ENCODE results near the gene CNTNAP5.

Gene CNTNAP5

GRCh38 chr2:124609667-124610066 lies 584.6 kb downstream of the CNTNAP5 start:
- no peaks in the 10 kb centered on the region for H4K20me1 ChIP-seq
- no peaks in the 10 kb centered on the region for H3K9me3 ChIP-seq (replicated peaks in 1 of 11)
- no peak for TF ChIP-seq Cebpa-rat (IDR thresholded peaks at IDR 0.05)
- H3K4me2 ChIP-seq = no peak overlapping the region
- H3K9ac ChIP-seq = no peak overlapping the region
- H3K4me1 ChIP-seq = no peaks in the 10 kb centered on the region
- H3K36me3 ChIP-seq = no peaks in the 10 kb centered on the region
- no peak overlapping the region for H3K27ac ChIP-seq
- H3K4me3 ChIP-seq = no peak overlapping the region
- H3K27me3 ChIP-seq = no peaks in the 10 kb centered on the region

GRCh38 chr2:124610141-124610540 lies 585.1 kb downstream of the CNTNAP5 start:
- H4K20me1 ChIP-seq = no peaks in the 10 kb centered on the region
- no peak overlapping the region for H3K4me2 ChIP-seq
- H3K9me3 ChIP-seq (replicated peaks in 1 of 11) = no peaks in the 10 kb centered on the region
- no peak for TF ChIP-seq Cebpa-rat (IDR thresholded peaks at IDR 0.05)
- H3K27ac ChIP-seq = no peak overlapping the region
- no peak overlapping the region for H3K4me3 ChIP-seq
- no peaks in the 10 kb centered on the region for H3K36me3 ChIP-seq
- H3K4me1 ChIP-seq = no peaks in the 10 kb centered on the region
- H3K9ac ChIP-seq = no peak overlapping the region
- H3K27me3 ChIP-seq = no peaks in the 10 kb centered on the region

GRCh38 chr2:124610866-124611265 lies 585.8 kb downstream of the CNTNAP5 start:
- H3K9me3 ChIP-seq (replicated peaks in 1 of 11) = no peaks in the 10 kb centered on the region
- H3K27me3 ChIP-seq = no peaks in the 10 kb centered on the region
- H3K27ac ChIP-seq = no peak overlapping the region
- H3K4me2 ChIP-seq = no peak overlapping the region
- no peaks in the 10 kb centered on the region for H3K36me3 ChIP-seq
- no peaks in the 10 kb centered on the region for H4K20me1 ChIP-seq
- H3K9ac ChIP-seq = no peak overlapping the region
- no peak for TF ChIP-seq Cebpa-rat (IDR thresholded peaks at IDR 0.05)
- H3K4me1 ChIP-seq = no peaks in the 10 kb centered on the region
- H3K4me3 ChIP-seq = no peak overlapping the region

- H4K20me1 ChIP-seq = no peaks in the 10 kb centered on the region
- no peak for TF ChIP-seq Cebpa-rat (IDR thresholded peaks at IDR 0.05)
These were observed 598.5 kb downstream of the CNTNAP5 start for GRCh38 chr2:124623560-124623959.

GRCh38 chr2:124625561-124625960 lies 600.5 kb downstream of the CNTNAP5 start:
- Histone ChIP-seq H3K4me2 (no peak overlapping the region), H3K27ac (no peak overlapping the region), H3K9me3 (replicated peaks in 1 of 11) (no peaks in the 10 kb centered on the region), H4K20me1 (no peaks in the 10 kb centered on the region), H3K36me3 (no peaks in the 10 kb centered on the region), H3K4me3 (no peak overlapping the region), H3K27me3 (no peaks in the 10 kb centered on the region), H3K4me1 (no peaks in the 10 kb centered on the region), H3K9ac (no peak overlapping the region)
- TF ChIP-seq Cebpa-rat (IDR thresholded peaks at IDR 0.05) = no peak

More at GRCh38 chr2:124623560-124623959, 598.5 kb downstream of the CNTNAP5 start:
- H3K4me3 ChIP-seq = no peak overlapping the region
- H3K36me3 ChIP-seq = no peaks in the 10 kb centered on the region
- no peak overlapping the region for H3K4me2 ChIP-seq
- H3K27me3 ChIP-seq = no peaks in the 10 kb centered on the region
- no peak overlapping the region for H3K27ac ChIP-seq
- H3K4me1 ChIP-seq = no peaks in the 10 kb centered on the region
- H3K9ac ChIP-seq = no peak overlapping the region
- no peaks in the 10 kb centered on the region for H3K9me3 ChIP-seq (replicated peaks in 1 of 11)

GRCh38 chr2:124626993-124627392 lies 601.9 kb downstream of the CNTNAP5 start:
- H3K4me2 ChIP-seq = no peak overlapping the region
- no peak overlapping the region for H3K4me3 ChIP-seq
- no peaks in the 10 kb centered on the region for H3K27me3 ChIP-seq
- no peaks in the 10 kb centered on the region for H3K36me3 ChIP-seq
- no peaks in the 10 kb centered on the region for H4K20me1 ChIP-seq
- no peak for TF ChIP-seq Cebpa-rat (IDR thresholded peaks at IDR 0.05)
- H3K4me1 ChIP-seq = no peaks in the 10 kb centered on the region
- H3K9me3 ChIP-seq (replicated peaks in 1 of 11) = no peaks in the 10 kb centered on the region
- H3K27ac ChIP-seq = no peak overlapping the region
- H3K9ac ChIP-seq = no peak overlapping the region

GRCh38 chr2:124633812-124634211 lies 608.7 kb downstream of the CNTNAP5 start:
- H3K4me1 ChIP-seq = no peaks in the 10 kb centered on the region
- no peaks in the 10 kb centered on the region for H3K27me3 ChIP-seq
- no peaks in the 10 kb centered on the region for H4K20me1 ChIP-seq
- H3K9me3 ChIP-seq (replicated peaks in 1 of 11) = peaks cover 8 to 18% (median 13%) of the 10 kb centered on the region in 11 experiments; a peak in 21 of 22 replicates
- no peak for TF ChIP-seq Cebpa-rat (IDR thresholded peaks at IDR 0.05)
- no peak overlapping the region for H3K27ac ChIP-seq
- no peaks in the 10 kb centered on the region for H3K36me3 ChIP-seq
- H3K4me2 ChIP-seq = no peak overlapping the region
- no peak overlapping the region for H3K4me3 ChIP-seq
- H3K9ac ChIP-seq = no peak overlapping the region

- Histone ChIP-seq H3K4me1 (no peaks in the 10 kb centered on the region), H3K27me3 (no peaks in the 10 kb centered on the region), H3K9me3 (replicated peaks in 1 of 11) (peaks cover 0 to 7% (median 0%) of the 10 kb centered on the region in 11 experiments; a peak in 4 of 22 replicates), H3K36me3 (no peaks in the 10 kb centered on the region), H3K4me2 (no peak overlapping the region), H3K27ac (no peak overlapping the region), H3K9ac (no peak overlapping the region), H4K20me1 (no peaks in the 10 kb centered on the region), H3K4me3 (no peak overlapping the region)
- TF ChIP-seq Cebpa-rat (IDR thresholded peaks at IDR 0.05) = no peak
These were observed 614.4 kb downstream of the CNTNAP5 start for GRCh38 chr2:124639524-124639923.

GRCh38 chr2:124640221-124640750 lies 615.2 kb downstream of the CNTNAP5 start:
- Histone ChIP-seq H4K20me1 (no peaks in the 10 kb centered on the region), H3K27ac (no peak overlapping the region), H3K9ac (no peak overlapping the region), H3K4me3 (no peak overlapping the region), H3K36me3 (no peaks in the 10 kb centered on the region), H3K27me3 (no peaks in the 10 kb centered on the region), H3K4me1 (no peaks in the 10 kb centered on the region), H3K9me3 (replicated peaks in 1 of 11) (peaks cover 0 to 1% (median 0%) of the 10 kb centered on the region in 11 experiments; a peak in 1 of 22 replicates), H3K4me2 (no peak overlapping the region)
- TF ChIP-seq Cebpa-rat (IDR thresholded peaks at IDR 0.05) = no peak

GRCh38 chr2:124646166-124646815 lies 621.2 kb downstream of the CNTNAP5 start:
- no peaks in the 10 kb centered on the region for H3K27me3 ChIP-seq
- H3K4me3 ChIP-seq = no peak overlapping the region
- H4K20me1 ChIP-seq = no peaks in the 10 kb centered on the region
- TF ChIP-seq Cebpa-rat (IDR thresholded peaks at IDR 0.05) = no peak
- no peaks in the 10 kb centered on the region for H3K9me3 ChIP-seq (replicated peaks in 1 of 11)
- no peak overlapping the region for H3K9ac ChIP-seq
- H3K4me1 ChIP-seq = peaks cover 0 to 8% (median 0%) of the 10 kb centered on the region in 10 experiments; a peak in 1 of 20 replicates
- H3K27ac ChIP-seq = no peak overlapping the region
- H3K4me2 ChIP-seq = 0 out of 22 replicates have a peak overlapping the region, but pooled peaks of 1 of the 11 experiments have one; percentile 7
- no peaks in the 10 kb centered on the region for H3K36me3 ChIP-seq
